ENCODE results near the gene OSBPL6. TPM values are rescaled to one million over a fixed set of nuclear protein-coding genes. Genes with fewer than 3 reads are reported as not detected.

Gene OSBPL6
- total and polyA plus RNA-seq, 9 of the 15 experiments (the other 6 are each of a cell fraction or from before 2014, with no cell fraction given): 3.4 to 12.7 (median 9.3) TPM

DNA sequence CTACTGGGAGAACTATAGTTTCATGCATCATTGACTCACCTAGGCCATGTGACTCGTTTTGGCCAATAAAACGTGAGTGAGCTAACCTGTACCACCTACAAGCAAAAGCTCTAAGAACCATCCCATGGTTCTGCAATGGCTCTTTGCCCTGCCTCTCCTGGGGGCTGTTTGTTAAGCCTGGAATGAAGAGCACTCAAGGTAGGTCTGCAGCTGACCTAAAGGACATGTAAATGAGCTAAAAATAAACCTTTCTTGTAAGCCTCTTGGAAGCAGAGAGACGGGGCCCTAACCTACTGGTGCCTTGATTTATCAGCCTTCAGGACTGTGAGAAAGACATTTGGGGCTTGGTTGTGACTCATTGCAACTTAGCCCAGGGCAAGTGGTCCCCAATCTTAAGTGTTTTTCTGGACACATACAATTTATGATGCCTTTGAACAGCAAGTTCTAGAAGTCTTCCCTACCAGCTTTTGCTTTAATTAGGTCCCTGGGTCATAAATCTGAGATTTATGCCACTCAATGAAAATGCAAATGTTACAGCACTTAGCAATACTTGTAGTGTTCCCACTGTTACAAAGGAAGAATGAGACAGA lies 107.4 kb downstream of the OSBPL6 start (continued):
- TF ChIP-seq PBX2 (CRISPR knock-in tag; IDR thresholded peaks at IDR 0.05; ENCODE audit: low read depth) (no peak), PBX2 (tag; conservative IDR thresholded peaks at IDR 0.05; ENCODE audit: low read depth) (0 out of 2 replicates have a peak, but pooled peaks have one; percentile 35), KLF6 (CRISPR knock-in tag; IDR thresholded peaks at IDR 0.05; ENCODE audit: borderline replicate concordance) (no peak), DIDO1 (tag; IDR thresholded peaks at IDR 0.05; ENCODE audit: low read depth) (no peak), ID3 (CRISPR knock-in tag; IDR thresholded peaks at IDR 0.05) (no peak), ID3 (tag; IDR thresholded peaks at IDR 0.05) (no peak), NFYB (IDR thresholded peaks at IDR 0.05; ENCODE audit: extremely low read depth, insufficient read length) (peak; percentile 50)
- TF ChIP-seq, protein P1, sequence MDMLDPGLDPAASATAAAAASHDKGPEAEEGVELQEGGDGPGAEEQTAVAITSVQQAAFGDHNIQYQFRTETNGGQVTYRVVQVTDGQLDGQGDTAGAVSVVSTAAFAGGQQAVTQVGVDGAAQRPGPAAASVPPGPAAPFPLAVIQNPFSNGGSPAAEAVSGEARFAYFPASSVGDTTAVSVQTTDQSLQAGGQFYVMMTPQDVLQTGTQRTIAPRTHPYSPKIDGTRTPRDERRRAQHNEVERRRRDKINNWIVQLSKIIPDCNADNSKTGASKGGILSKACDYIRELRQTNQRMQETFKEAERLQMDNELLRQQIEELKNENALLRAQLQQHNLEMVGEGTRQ (CRISPR knock-in tag; IDR thresholded peaks at IDR 0.05): peak; percentile 70
